ENCODE measurements around the gene IL7R.
"Not testable (repeated sequence)": the region's sequence is repeated elsewhere in the genome, so short reads cannot be mapped to it uniquely, and the experiment has no call there.

The IL7R gene

GRCh38 chr5:35877655-35878054 lies 21.0 kb downstream of the IL7R start:
- no peak for DNase-seq (ENCODE audit: low read depth)

- DNase-seq (ENCODE audit: low read depth): no peak
These were observed 21.4 kb downstream of the IL7R start for GRCh38 chr5:35878079-35878478.

GRCh38 chr5:35879096-35879495 lies 22.4 kb downstream of the IL7R start:
- DNase-seq (ENCODE audit: low read depth): no peak

GRCh38 chr5:35879649-35880048 lies 23.0 kb downstream of the IL7R start:
- no peak for DNase-seq (ENCODE audit: low read depth)

- DNase-seq (ENCODE audit: low read depth): no peak
These were observed 23.5 kb downstream of the IL7R start for GRCh38 chr5:35880156-35880555.

GRCh38 chr5:35881758-35882157 lies 25.1 kb downstream of the IL7R start:
- DNase-seq (ENCODE audit: low read depth): no peak

GRCh38 chr5:35884191-35884769 lies 27.6 kb downstream of the IL7R start:
- no peak for DNase-seq (ENCODE audit: low read depth)

GRCh38 chr5:35884773-35885172 lies 28.1 kb downstream of the IL7R start:
- DNase-seq (ENCODE audit: low read depth): no peak

- no peak for DNase-seq (ENCODE audit: low read depth)
These were observed 29.7 kb downstream of the IL7R start for GRCh38 chr5:35886381-35886780.

- no peak for DNase-seq (ENCODE audit: low read depth)
These were observed 30.8 kb downstream of the IL7R start for GRCh38 chr5:35887321-35888100.

GRCh38 chr5:35890021-35891020 lies 33.6 kb downstream of the IL7R start:
- no peak for DNase-seq (ENCODE audit: low read depth)

- not testable (repeated sequence) for DNase-seq (ENCODE audit: low read depth)
These were observed 36.1 kb downstream of the IL7R start for GRCh38 chr5:35892799-35893198.

- DNase-seq (ENCODE audit: low read depth): no peak
These were observed 37.4 kb downstream of the IL7R start for GRCh38 chr5:35894131-35894530.

- no peak for DNase-seq (ENCODE audit: low read depth)
These were observed 42.4 kb downstream of the IL7R start for GRCh38 chr5:35898952-35899660.

GRCh38 chr5:35899800-35900199 lies 43.1 kb downstream of the IL7R start:
- DNase-seq (ENCODE audit: low read depth): no peak

GRCh38 chr5:35900972-35901695 lies 44.4 kb downstream of the IL7R start:
- DNase-seq (ENCODE audit: low read depth): no peak

- DNase-seq (ENCODE audit: low read depth): no peak
These were observed 45.5 kb downstream of the IL7R start for GRCh38 chr5:35902046-35902672.

- no peak for DNase-seq (ENCODE audit: low read depth)
These were observed 47.0 kb downstream of the IL7R start for GRCh38 chr5:35903631-35904203.

- DNase-seq (ENCODE audit: low read depth): no peak
These were observed 47.9 kb downstream of the IL7R start for GRCh38 chr5:35904443-35905132.

- DNase-seq (ENCODE audit: low read depth): no peak
These were observed 51.5 kb downstream of the IL7R start for GRCh38 chr5:35908228-35908627.

Measured in stimulated activated CD8-positive, alpha-beta memory T cell treated with anti-CD3 and anti-CD28 coated beads, Interleukin-15, amount 100 ng/mL, for 1 hour (primary cell).